ENCODE data around the gene EPN2. TPM values are rescaled to one million over a fixed set of nuclear protein-coding genes. Genes with fewer than 3 reads are reported as not detected.

Gene EPN2
- total RNA-seq, 2 donors from 2014 or later = 28.7 to 47.9 TPM

DNA sequence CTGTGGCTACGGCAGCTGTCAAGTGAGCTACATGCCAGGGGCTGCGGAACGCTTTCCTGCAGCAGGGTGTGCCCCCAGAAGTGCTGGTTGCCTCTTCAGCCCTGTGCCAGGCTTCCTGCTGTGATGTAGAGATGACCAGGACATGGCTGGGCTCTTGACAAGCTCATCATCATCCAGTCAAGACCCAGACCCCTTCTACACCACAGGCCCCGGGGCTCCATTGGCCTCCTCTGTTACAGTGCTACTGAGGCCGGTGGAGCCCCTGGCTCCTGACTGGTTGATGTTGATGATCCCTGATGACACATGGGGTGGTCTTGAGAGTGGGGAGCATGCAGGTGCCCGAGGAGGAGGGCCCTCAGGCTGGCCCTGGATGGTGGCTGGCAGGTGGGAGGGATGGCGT is 75.2 kb downstream of the EPN2 start:
- ATAC-seq (ENCODE audit: insufficient number of reproducible peaks, low FRiP score, low read depth) = no peak
- TF ChIP-seq, protein P1, sequence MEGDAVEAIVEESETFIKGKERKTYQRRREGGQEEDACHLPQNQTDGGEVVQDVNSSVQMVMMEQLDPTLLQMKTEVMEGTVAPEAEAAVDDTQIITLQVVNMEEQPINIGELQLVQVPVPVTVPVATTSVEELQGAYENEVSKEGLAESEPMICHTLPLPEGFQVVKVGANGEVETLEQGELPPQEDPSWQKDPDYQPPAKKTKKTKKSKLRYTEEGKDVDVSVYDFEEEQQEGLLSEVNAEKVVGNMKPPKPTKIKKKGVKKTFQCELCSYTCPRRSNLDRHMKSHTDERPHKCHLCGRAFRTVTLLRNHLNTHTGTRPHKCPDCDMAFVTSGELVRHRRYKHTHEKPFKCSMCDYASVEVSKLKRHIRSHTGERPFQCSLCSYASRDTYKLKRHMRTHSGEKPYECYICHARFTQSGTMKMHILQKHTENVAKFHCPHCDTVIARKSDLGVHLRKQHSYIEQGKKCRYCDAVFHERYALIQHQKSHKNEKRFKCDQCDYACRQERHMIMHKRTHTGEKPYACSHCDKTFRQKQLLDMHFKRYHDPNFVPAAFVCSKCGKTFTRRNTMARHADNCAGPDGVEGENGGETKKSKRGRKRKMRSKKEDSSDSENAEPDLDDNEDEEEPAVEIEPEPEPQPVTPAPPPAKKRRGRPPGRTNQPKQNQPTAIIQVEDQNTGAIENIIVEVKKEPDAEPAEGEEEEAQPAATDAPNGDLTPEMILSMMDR (IDR thresholded peaks at IDR 0.05) = no peak
- no peaks in the 10 kb centered on the region for H3K4me1 ChIP-seq (ENCODE audit: control insufficient read depth in 1 of 2, low read depth in 2 of 2)
- no peak overlapping the region for H3K4me3 ChIP-seq
- H3K27me3 ChIP-seq (replicated peaks; ENCODE audit: insufficient read depth) = no peaks in the 10 kb centered on the region
- no peaks in the 10 kb centered on the region for H3K9me3 ChIP-seq
- no peak for DNase-seq (ENCODE audit: low spot score)
- no peak overlapping the region for H3K27ac ChIP-seq
- peaks cover 16% of the 10 kb centered on the region for H3K36me3 ChIP-seq

GRCh38 chr17:19313066-19313745 is 76.0 kb downstream of the EPN2 start:
- Histone ChIP-seq H3K27ac (no peak overlapping the region), H3K9me3 (no peaks in the 10 kb centered on the region), H3K4me3 (no peak overlapping the region), H3K27me3 (replicated peaks; ENCODE audit: insufficient read depth) (no peaks in the 10 kb centered on the region), H3K4me1 (ENCODE audit: control insufficient read depth in 1 of 2, low read depth in 2 of 2) (no peaks in the 10 kb centered on the region), H3K36me3 (peaks cover 19% of the 10 kb centered on the region)
- TF ChIP-seq, protein P1 (IDR thresholded peaks at IDR 0.05) = no peak
- ATAC-seq (ENCODE audit: insufficient number of reproducible peaks, low FRiP score, low read depth) = no peak
- no peak for DNase-seq (ENCODE audit: low spot score)

- TF ChIP-seq, protein P1 (IDR thresholded peaks at IDR 0.05) = no peak
- no peaks in the 10 kb centered on the region for H3K4me1 ChIP-seq (ENCODE audit: control insufficient read depth in 1 of 2, low read depth in 2 of 2)
- no peak for ATAC-seq (ENCODE audit: insufficient number of reproducible peaks, low FRiP score, low read depth)
- no peaks in the 10 kb centered on the region for H3K27me3 ChIP-seq (replicated peaks; ENCODE audit: insufficient read depth)
- H3K9me3 ChIP-seq = no peaks in the 10 kb centered on the region
- H3K36me3 ChIP-seq = peaks cover 19% of the 10 kb centered on the region
- DNase-seq (ENCODE audit: low spot score) = no peak
- no peak overlapping the region for H3K4me3 ChIP-seq
- H3K27ac ChIP-seq = no peak overlapping the region
These were observed 76.8 kb downstream of the EPN2 start for GRCh38 chr17:19313746-19314651.

GRCh38 chr17:19315104-19315503 is 77.9 kb downstream of the EPN2 start:
- DNase-seq (ENCODE audit: low spot score) = no peak

More at GRCh38 chr17:19315104-19315503, 77.9 kb downstream of the EPN2 start:
- peaks cover 19% of the 10 kb centered on the region for H3K36me3 ChIP-seq
- ATAC-seq (ENCODE audit: insufficient number of reproducible peaks, low FRiP score, low read depth) = no peak
- TF ChIP-seq, protein P1 (IDR thresholded peaks at IDR 0.05) = no peak
- H3K27me3 ChIP-seq (replicated peaks; ENCODE audit: insufficient read depth) = no peaks in the 10 kb centered on the region
- no peaks in the 10 kb centered on the region for H3K4me1 ChIP-seq (ENCODE audit: control insufficient read depth in 1 of 2, low read depth in 2 of 2)
- no peaks in the 10 kb centered on the region for H3K9me3 ChIP-seq
- H3K27ac ChIP-seq = no peak overlapping the region
- no peak overlapping the region for H3K4me3 ChIP-seq
